ENCODE measurements around the gene SOX10. TPM values are rescaled to one million over a fixed set of nuclear protein-coding genes. Genes with fewer than 3 reads are reported as not detected.

The SOX10 gene
- polyA plus RNA-seq, 3 donors, result not detected

- H3K27ac Mint-ChIP-seq, result no peak overlapping the region
- H3K9me3 Mint-ChIP-seq, result no peaks in the 10 kb centered on the region
- no peaks in the 10 kb centered on the region for H3K36me3 Mint-ChIP-seq
- no peaks in the 10 kb centered on the region for H3K4me1 Mint-ChIP-seq
- Histone ChIP-seq H3K4me3 (replicated peaks in 1 of 3; ENCODE audit: low read depth in 2 of 3, low read length in 3 of 3) (no peak overlapping the region), H3K4me2 (replicated peaks; ENCODE audit: extremely low read depth, low read length, poor library complexity, severe bottlenecking) (no peak overlapping the region), H3K79me2 (ENCODE audit: insufficient read depth, low read length) (no peaks in the 10 kb centered on the region), H3K27ac (ENCODE audit: low read depth in 1 of 2, low read length in 2 of 2) (no peak overlapping the region), H3K9me3 (replicated peaks in 1 of 2; ENCODE audit: control insufficient read depth in 1 of 2, insufficient read depth in 1 of 2, low read length in 2 of 2) (no peaks in the 10 kb centered on the region), H3K4me1 (ENCODE audit: control insufficient read depth in 1 of 2, insufficient read depth in 2 of 2, low read length in 2 of 2) (no peaks in the 10 kb centered on the region), H2AFZ (ENCODE audit: insufficient read depth, low read depth, low read length, poor library complexity, severe bottlenecking) (no peak overlapping the region), H4K20me1 (ENCODE audit: insufficient read depth, low read length) (no peaks in the 10 kb centered on the region), H3K36me3 (replicated peaks in 1 of 2; ENCODE audit: control insufficient read depth in 1 of 2, insufficient read depth in 2 of 2, low read length in 2 of 2) (no peaks in the 10 kb centered on the region), H3K9ac (ENCODE audit: insufficient read depth, low read length, poor library complexity, severe bottlenecking) (no peak overlapping the region), H3K27me3 (ENCODE audit: control insufficient read depth in 2 of 2, insufficient read depth in 2 of 2, low read length in 2 of 2) (no peaks in the 10 kb centered on the region)
- no peak for TF ChIP-seq CTCF (IDR thresholded peaks at IDR 0.05)
- WGBS (ENCODE audit: insufficient coverage), result 98% methylated on average over 8 of the region's 8 CpGs
- intact Hi-C loops (cut with micrococcal nuclease), result no loop called here
- H3K4me3 Mint-ChIP-seq, result no peak overlapping the region
- peaks cover 0 to 9% (median 4%) of the 10 kb centered on the region in 3 donors for H3K27me3 Mint-ChIP-seq (ENCODE audit: low read depth in 3 of 3)
- DNase-seq, result no peak
Measured at GRCh38 chr22:38025514-38025913, 41.2 kb upstream of the SOX10 start.

- H3K4me3 ChIP-seq (replicated peaks in 1 of 3; ENCODE audit: low read depth in 2 of 3, low read length in 3 of 3), result no peak overlapping the region
- H4K20me1 ChIP-seq (ENCODE audit: insufficient read depth, low read length), result no peaks in the 10 kb centered on the region
- WGBS (ENCODE audit: insufficient coverage), result 100% methylated on average over 3 of the region's 6 CpGs
- no peaks in the 10 kb centered on the region for H3K9me3 ChIP-seq (replicated peaks in 1 of 2; ENCODE audit: control insufficient read depth in 1 of 2, insufficient read depth in 1 of 2, low read length in 2 of 2)
- H3K79me2 ChIP-seq (ENCODE audit: insufficient read depth, low read length), result no peaks in the 10 kb centered on the region
- H3K27ac ChIP-seq (ENCODE audit: low read depth in 1 of 2, low read length in 2 of 2), result no peak overlapping the region
- peak overlapping the region in 1 of 7 donors; percentile 34 for H3K27ac Mint-ChIP-seq
- peaks cover 0 to 10% (median 3%) of the 10 kb centered on the region in 3 donors for H3K27me3 Mint-ChIP-seq (ENCODE audit: low read depth in 3 of 3)
- intact Hi-C loops (cut with micrococcal nuclease), result no loop called here
- DNase-seq, result no peak
- no peaks in the 10 kb centered on the region for H3K4me1 Mint-ChIP-seq
- no peaks in the 10 kb centered on the region for H3K36me3 Mint-ChIP-seq
- TF ChIP-seq CTCF (IDR thresholded peaks at IDR 0.05), result no peak
- no peaks in the 10 kb centered on the region for H3K27me3 ChIP-seq (ENCODE audit: control insufficient read depth in 2 of 2, insufficient read depth in 2 of 2, low read length in 2 of 2)
- no peak overlapping the region for H3K4me3 Mint-ChIP-seq
- H3K36me3 ChIP-seq (replicated peaks in 1 of 2; ENCODE audit: control insufficient read depth in 1 of 2, insufficient read depth in 2 of 2, low read length in 2 of 2), result no peaks in the 10 kb centered on the region
- no peaks in the 10 kb centered on the region for H3K4me1 ChIP-seq (ENCODE audit: control insufficient read depth in 1 of 2, insufficient read depth in 2 of 2, low read length in 2 of 2)
- no peak overlapping the region for H3K4me2 ChIP-seq (replicated peaks; ENCODE audit: extremely low read depth, low read length, poor library complexity, severe bottlenecking)
- no peak overlapping the region for H3K9ac ChIP-seq (ENCODE audit: insufficient read depth, low read length, poor library complexity, severe bottlenecking)
- H2AFZ ChIP-seq (ENCODE audit: insufficient read depth, low read depth, low read length, poor library complexity, severe bottlenecking), result no peak overlapping the region
- H3K9me3 Mint-ChIP-seq, result peaks cover 0 to under 1% (median 0%) of the 10 kb centered on the region in 7 donors
Measured at GRCh38 chr22:38023045-38023444, 38.7 kb upstream of the SOX10 start.

Measured in CD14-positive monocyte (primary cell).